NCI-H2196 treated with DMSO at 0.1 percent for 48 hours (cell line): ENCODE results near the gene SELENOP.
"Not testable (repeated sequence)": the region's sequence is repeated elsewhere in the genome, so short reads cannot be mapped to it uniquely, and the experiment has no call there.

Experiments used
- DNase-seq: peaks from one replicate; lab custom pipeline; 2025; ENCODE audit not compliant: unreplicated experiment; lab: John Stamatoyannopoulos, UW

Gene SELENOP

DNA sequence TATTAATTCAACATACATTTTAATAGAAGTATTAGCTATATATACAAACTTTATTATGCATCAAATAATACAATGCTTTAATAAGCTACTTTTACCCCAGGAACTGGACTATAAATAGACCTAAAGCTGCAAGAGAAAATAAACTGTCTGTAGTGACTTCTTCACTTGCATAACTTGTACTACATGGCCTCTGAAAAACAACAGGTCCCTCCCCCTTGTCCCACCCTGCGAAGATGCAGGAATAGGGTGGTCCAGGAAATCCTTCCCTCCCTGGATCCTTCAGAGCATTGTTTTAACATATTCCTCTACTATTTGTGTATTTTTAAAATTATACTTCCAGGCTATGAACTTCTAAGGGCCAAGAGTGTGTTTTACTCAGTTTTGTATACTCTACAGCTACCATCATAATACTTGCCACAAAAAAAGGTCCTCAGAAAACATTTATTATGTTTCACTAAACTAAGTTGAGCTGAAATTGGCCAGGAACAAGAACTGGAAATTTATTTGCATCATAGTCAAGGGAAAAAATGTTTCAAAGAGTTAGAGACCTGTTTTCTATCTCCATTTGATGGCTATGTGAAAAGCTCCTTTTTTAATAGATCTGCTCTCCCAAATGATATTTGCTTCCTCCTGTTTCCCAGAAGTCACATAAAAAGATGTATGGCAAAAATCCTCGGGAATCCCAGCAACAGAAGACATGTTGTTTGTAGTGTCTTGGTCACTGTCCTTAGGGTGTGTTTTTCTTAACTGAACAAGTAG is 15.2 kb upstream of the SELENOP start:
- no peak for DNase-seq

DNA sequence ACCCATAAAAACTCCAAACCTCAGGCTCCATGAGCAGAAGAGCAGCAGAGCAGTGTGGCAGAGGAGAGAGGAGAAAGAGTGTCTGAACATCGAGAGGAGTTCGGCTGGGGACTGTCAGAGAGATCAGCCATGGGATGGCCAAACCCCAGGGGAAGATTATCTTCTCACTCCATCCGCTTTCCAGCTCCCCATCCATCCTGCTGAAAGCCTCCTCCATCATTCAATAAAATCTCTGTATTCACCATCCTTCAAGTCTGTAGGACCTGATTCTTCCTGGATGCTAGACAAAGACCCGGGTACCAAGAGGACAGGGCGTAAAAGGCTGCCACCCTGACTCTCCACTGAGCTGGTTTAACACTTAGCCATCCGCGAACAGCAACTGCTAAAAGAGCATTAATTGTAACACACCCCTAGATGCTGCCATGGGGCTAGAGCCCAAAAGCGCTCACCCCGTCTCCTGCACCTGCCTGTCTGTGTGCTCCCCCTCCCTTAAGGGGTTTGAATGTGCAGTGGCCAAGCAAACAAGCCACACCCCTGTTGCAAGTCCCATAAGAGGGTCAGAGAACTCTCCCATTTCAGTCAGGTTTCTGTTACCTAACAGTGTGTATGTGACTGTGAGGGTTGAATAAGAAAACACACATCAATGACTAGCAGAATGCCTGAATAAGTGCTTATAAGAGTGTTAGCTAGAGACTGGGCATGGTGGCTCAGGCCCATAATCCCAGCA is 13.9 kb upstream of the SELENOP start:
- DNase-seq = no peak

- DNase-seq = no peak
Observed at GRCh38 chr5:42824347-42824976, 12.8 kb upstream of the SELENOP start.

DNA sequence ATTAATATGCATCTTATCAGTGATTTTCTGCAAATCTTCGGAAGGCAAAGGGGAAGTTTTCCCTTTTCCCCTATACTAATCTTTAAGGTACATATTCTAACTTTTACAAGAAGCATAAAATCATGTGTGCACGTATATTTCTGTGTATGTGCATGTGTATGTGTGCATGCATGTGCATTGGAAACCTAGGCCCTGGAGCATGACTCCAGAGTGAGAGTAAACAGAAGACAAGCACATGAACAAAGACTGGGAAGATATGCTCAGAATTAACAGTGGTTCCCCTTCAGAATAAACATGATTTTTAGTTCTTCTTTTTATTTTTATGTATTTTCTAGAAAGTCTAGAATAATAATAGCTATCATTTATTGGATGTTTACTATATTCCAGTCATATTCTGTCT is 10.9 kb upstream of the SELENOP start:
- no peak for DNase-seq

- DNase-seq = no peak
Observed at GRCh38 chr5:42819745-42820144, 8.1 kb upstream of the SELENOP start.

- DNase-seq = not testable (repeated sequence)
Observed at GRCh38 chr5:42816546-42816945, 4.9 kb upstream of the SELENOP start.

- DNase-seq = no peak
Observed at GRCh38 chr5:42813533-42813932, 1.8 kb upstream of the SELENOP start.

DNA sequence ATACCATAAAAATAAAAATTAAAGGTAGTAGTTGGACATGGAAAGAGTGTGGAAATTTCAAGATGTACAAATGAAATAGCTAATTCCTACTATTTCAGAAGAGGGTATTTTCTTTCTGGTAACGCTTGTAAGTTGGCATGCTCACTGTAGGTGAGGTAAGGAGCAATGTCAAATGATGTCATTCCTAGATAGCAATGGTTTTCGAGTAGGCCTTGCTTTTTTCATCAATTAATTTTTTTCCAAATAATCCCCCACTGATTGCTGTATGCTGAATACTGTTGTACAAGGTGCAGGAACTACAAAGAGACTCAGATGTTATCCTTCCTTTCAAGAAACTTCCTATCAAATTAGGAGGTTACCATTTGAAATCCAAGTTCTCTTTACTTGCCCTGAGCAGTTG is 928 bp upstream of the SELENOP start:
- DNase-seq = no peak

DNA sequence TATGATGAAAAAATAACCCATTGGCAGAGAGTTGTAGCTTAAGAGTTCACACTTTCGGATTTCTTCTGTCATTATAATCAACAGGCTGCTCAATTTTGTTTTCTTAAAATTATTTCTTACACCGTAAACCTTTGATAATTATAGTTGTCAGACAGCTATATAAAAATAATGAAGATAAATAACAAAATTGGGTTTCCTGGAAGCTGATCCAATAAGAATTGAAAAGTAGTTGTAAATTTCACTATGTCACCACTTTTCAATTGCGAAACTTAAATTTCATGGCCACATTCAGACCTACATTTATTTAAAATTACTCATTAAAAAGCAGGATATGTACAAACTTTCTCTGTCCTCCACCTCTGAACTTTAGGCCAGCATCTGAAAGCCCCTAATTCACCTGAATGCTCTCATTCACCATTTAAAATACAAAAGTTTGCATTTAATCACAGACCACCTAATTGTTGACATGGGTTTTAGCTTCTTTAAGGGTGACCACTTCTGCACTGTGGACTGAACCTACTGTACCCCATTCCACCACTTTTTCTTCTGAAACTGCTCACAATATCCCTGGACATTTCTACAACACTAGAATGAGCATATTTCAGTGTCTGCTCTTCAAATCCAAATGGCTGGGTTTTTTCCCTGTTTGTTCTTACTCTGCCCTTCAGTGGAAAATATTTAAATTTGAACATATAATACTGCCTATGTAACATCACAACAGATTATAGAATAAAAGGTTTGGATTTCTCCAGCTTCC is 680 bp downstream of the SELENOP start:
- no peak for DNase-seq

- DNase-seq = no peak
Observed at GRCh38 chr5:42808888-42809611, 2.6 kb downstream of the SELENOP start.

DNA sequence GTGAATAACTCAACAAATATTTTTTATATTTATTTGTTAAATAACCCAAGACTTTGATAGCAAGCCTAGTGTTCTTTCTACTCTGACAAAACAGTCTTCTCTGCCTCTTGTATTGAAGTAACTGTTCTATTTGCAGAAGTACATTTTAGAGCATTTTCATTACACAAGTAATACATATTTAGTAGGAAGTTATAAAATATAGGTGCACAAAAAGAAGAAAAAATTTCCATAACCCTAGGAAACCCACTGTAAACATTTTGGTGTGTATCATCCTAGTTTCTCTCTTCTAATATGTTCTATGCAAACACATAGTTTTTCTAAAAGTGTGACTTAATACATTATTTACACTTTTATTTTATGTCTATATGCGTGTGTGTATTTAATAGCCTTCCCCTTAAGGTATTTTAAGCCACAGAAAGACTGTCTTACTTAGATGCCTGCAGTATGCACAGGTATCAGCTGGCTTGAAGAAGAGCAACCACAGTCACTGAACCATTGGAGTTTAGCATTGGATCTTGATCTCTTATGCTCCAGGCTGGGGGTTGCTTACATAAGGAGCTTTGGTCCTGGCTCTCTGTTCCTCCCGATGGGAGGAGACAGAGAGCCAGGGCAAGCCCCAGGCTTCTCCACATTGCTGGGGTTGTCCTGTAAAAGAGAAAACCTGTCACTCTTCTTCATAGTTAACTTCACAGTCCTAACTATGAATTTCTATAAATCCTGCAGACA is 3.8 kb downstream of the SELENOP start:
- no peak for DNase-seq

DNA sequence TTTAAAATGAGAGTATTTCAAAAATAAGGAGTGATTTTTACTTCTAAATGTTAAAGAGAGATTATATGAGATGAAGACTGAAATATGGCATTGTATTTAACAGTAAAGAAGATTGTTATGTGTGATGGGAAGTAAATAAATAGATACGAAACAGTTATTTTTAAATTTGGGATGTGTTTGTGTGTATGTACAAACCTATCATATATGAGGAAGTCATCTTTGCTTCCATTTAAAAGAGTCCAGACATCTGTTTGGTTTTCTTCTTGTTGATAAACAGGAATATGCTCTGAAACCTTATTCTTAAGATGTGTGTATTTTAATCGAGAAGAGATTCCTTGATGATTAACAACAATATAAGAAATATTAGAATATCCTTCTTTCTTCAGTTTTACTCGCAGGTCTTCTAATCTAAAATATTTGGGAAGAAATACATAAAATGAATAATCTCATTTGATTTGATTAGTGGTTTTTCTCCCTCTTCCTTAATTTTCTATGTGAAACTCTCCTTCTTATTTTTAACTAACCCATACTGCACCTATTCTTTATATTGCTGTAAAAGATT is 4.9 kb downstream of the SELENOP start:
- no peak for DNase-seq

- DNase-seq = no peak
Observed at GRCh38 chr5:42806004-42806700, 5.5 kb downstream of the SELENOP start.

DNA sequence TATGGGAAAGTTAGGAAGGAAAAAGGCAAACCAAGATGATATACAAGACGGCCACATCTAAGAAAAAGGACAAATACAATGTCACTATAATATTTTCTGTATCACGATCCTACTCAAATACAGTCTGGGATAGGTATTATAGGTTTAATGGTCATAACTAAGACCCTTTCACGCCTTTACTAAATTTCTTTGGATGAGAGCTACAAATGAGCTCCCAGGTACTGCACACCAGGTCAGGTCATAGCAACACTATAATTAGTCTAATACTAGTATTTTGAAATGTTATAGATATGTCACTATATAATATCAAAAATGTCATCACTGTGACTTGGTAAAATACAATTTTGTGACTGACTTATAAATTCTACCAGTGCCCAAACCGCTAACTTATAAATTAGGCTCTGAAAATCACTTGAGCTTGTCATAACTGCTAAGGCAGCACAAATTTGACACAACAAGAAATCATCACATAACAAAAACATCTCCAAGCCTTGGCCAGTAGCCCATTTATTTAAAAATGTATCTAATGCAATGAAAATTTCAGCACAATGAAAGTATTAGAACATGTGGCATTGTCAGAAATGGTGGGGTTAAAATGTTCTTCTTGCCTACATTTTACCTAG is 6.9 kb downstream of the SELENOP start:
- no peak for DNase-seq

GRCh38 chr5:42801516-42802166 is 10.1 kb downstream of the SELENOP start:
- no peak for DNase-seq

- no peak for DNase-seq
Observed at GRCh38 chr5:42800748-42801330, 10.9 kb downstream of the SELENOP start.

- DNase-seq = no peak
Observed at GRCh38 chr5:42799668-42800114, 12.0 kb downstream of the SELENOP start.

DNA sequence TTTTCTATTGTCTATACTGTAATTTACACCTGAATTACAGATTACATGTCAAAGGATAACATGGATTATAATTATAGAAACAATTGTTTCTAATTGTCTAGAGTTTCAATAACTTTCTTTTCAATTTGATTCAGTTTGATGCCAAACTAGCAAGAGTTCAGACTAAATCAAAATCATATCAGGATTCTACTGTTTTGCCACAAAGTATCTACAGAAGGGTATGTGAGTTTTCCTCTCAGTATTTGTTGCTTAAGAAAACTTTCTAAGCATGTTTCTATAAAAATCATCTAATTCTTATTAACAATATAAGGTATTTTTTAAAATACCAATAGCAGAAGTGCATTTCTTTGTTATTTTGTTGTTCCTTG is 12.5 kb downstream of the SELENOP start:
- no peak for DNase-seq
